Stomach (tissue), 9 donors: ENCODE results near the gene CAMK2N2. TPM values are rescaled to one million over a fixed set of nuclear protein-coding genes. Genes with fewer than 3 reads are reported as not detected.

Experiments
- DNase-seq, 2 donors: peaks; one replicate each; pipeline versions ENCODE4 v3.0.0 to v3.0.0-alpha.2; 2013 to 2019
- H3K27ac ChIP-seq, 5 donors: fragments of 200-600 bp in 4 of 5; sonication (generic) in 4 of 5; one replicate each; pipeline ENCODE4 v1.5.1; 2013 to 2019; ENCODE audit warnings: mild to moderate bottlenecking in 1 of 5, moderate library complexity in 1 of 5
- H3K27me3 ChIP-seq, 3 donors: fragments of 200-600 bp; sonication (generic); one replicate each; pipeline ENCODE4 v1.5.1; 2017 to 2019; ENCODE audit warnings: mixed run types in 1 of 3
- H3K36me3 ChIP-seq, 4 donors: fragments of 200-600 bp; sonication (generic); 1 replicate in 3 of 4; 2 replicates in 1 of 4; pipeline ENCODE4 v1.5.1; 2016 to 2019
- H3K4me1 ChIP-seq, 4 donors: fragments of 200-600 bp; sonication (generic); one replicate each; pipeline ENCODE4 v1.5.1; 2016 to 2019
- H3K4me3 ChIP-seq, 4 donors: fragments of 200-600 bp; sonication (generic) in 3 of 4; one replicate each; pipeline ENCODE4 v1.5.1; 2016 to 2019; ENCODE audit warnings: mild to moderate bottlenecking in 1 of 4
- H3K9me3 ChIP-seq, 4 donors: fragments of 200-600 bp; sonication (generic); one replicate each; pipeline ENCODE4 v1.5.1; 2016 to 2019
- EP300 ChIP-seq: sonication (generic); formaldehyde crosslinking; IDR thresholded peaks from one replicate; pipeline ENCODE4 v1.6.1; 2017; ENCODE audit warnings: antibody characterized with exemption
- POLR2A ChIP-seq, 4 donors: fragments of 450-650 bp; IDR thresholded peaks; one replicate each; pipeline ENCODE4 v1.6.1; 2016; ENCODE audit warnings: antibody characterized with exemption in 4 of 4, control low read depth in 2 of 4, mild to moderate bottlenecking in 1 of 4, moderate library complexity in 1 of 4
- POLR2AphosphoS5 ChIP-seq, 3 donors: sonication (generic); formaldehyde crosslinking; IDR thresholded peaks; one replicate each; pipeline ENCODE4 v1.6.1; 2016; ENCODE audit warnings: antibody characterized with exemption in 3 of 3
- WGBS, 5 donors: extraction: QIAGEN DNeasy Blood & Tissue Kit in 3 of 5; methylation state at CpG; one replicate each; pipeline versions ENCODE4 v1.1.5 to v1.1.7; 2013 to 2018; 5-methylcytosine and 5-hydroxymethylcytosine counted together
- intact Hi-C: fragments of 100-400 bp; cut with DNase I; formaldehyde crosslinking; loops from one replicate; pipeline ENCODE4 v1.15.1; 2023; ENCODE audit warnings: low total_unique reads
- polyA plus RNA-seq, 3 donors: library from polyadenylated mRNA; stranded (reverse); fragments of 200-250 nt; gene quantifications; one replicate each; pipeline ENCODE4 v1.2.3, GENCODE V29; 2013
- small RNA-seq, 4 donors: library from RNA; depleted of rRNA; stranded (forward); fragments of <200 nt; gene quantifications; one replicate each; pipeline ENCODE3, GENCODE V24; 2016
- total RNA-seq, 5 donors: library from RNA; depleted of rRNA; stranded (reverse); fragments of >200 nt; gene quantifications; one replicate each; pipeline versions ENCODE4 v1.1.0 to v1.2.3, GENCODE V29; 2014 to 2016
- TF ChIP-seq, protein P1 (sequence below), 7 experiments: fragments of 450-650 bp in 4 of 7; fragments of 200-600 bp in 3 of 7; sonication (generic) in 3 of 7; IDR thresholded peaks; one replicate each; pipeline ENCODE4 v1.5.1; 2016 to 2019; ENCODE audit warnings: antibody characterized with exemption in 7 of 7, control low read depth in 2 of 7, mild to moderate bottlenecking in 1 of 7
- donor health status: healthy with polysubstance abuse.
- donor health status: Bipolar disorder and iron deficiency.
- donor health status: healthy.

CAMK2N2 gene
- total and polyA plus RNA-seq, 8 donors: 0.58 to 1.2 (median 0.68) TPM; not detected in 5

DNA sequence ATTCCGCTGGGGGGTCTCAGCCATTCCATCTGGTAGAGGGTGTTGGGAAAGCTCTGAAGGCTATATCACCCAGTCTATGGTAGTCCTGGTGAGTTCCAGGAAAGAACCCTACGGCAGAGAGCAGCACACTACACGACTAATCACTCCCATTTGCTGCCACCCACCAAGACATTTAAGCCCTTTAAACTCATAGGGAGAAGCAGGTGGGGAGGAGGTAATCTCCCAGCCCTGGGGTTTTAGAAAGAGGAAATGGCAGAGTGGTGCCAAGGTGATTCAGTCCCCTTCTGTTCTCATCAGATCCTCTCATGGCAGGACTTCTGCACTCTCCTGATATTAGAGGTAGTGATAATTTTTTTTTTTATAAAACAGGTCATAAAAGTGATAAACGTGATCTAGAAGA is 42.5 kb downstream of the CAMK2N2 start:
- 51 to 68% (median 61%) methylated on average over 4 of the region's 4 CpGs for WGBS, 5 donors
- Histone ChIP-seq H3K4me3 (no peak overlapping the region), H3K4me1 (no peaks in the 10 kb centered on the region), H3K9me3 (no peaks in the 10 kb centered on the region), H3K27me3 (peaks cover 0 to 41% (median 0%) of the 10 kb centered on the region in 3 donors), H3K27ac (no peak overlapping the region), H3K36me3 (no peaks in the 10 kb centered on the region)
- intact Hi-C loops: no loop called here
- TF ChIP-seq, protein P1, sequence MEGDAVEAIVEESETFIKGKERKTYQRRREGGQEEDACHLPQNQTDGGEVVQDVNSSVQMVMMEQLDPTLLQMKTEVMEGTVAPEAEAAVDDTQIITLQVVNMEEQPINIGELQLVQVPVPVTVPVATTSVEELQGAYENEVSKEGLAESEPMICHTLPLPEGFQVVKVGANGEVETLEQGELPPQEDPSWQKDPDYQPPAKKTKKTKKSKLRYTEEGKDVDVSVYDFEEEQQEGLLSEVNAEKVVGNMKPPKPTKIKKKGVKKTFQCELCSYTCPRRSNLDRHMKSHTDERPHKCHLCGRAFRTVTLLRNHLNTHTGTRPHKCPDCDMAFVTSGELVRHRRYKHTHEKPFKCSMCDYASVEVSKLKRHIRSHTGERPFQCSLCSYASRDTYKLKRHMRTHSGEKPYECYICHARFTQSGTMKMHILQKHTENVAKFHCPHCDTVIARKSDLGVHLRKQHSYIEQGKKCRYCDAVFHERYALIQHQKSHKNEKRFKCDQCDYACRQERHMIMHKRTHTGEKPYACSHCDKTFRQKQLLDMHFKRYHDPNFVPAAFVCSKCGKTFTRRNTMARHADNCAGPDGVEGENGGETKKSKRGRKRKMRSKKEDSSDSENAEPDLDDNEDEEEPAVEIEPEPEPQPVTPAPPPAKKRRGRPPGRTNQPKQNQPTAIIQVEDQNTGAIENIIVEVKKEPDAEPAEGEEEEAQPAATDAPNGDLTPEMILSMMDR (IDR thresholded peaks at IDR 0.05): no peak
- TF ChIP-seq POLR2A (IDR thresholded peaks at IDR 0.05): no peak
- no peak for TF ChIP-seq EP300
- no peak for TF ChIP-seq POLR2AphosphoS5 (IDR thresholded peaks at IDR 0.05)
- no peak for DNase-seq

DNA sequence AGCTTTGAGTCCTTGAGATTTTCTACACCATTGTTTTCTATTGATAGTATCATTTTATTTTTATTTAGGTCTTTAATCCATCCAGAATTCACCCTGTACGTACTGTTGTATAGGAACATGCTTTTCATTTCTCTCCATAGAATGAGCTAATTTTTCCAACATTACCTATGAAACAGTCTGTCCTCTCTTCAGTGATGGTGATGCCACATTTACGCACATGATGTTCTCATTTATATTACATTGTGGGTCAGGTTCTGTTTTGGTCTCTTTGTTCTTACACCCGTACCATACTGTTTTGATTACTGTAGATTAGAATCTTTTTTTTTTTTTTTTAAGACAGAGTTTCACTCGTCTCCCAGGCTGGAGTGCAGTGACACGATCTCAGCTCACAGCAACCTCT is 49.6 kb downstream of the CAMK2N2 start:
- TF ChIP-seq POLR2AphosphoS5 (IDR thresholded peaks at IDR 0.05): no peak
- no peak for TF ChIP-seq EP300
- TF ChIP-seq, protein P1 (IDR thresholded peaks at IDR 0.05): no peak
- TF ChIP-seq POLR2A (IDR thresholded peaks at IDR 0.05): no peak
- Histone ChIP-seq H3K4me3 (no peak overlapping the region), H3K36me3 (no peaks in the 10 kb centered on the region), H3K9me3 (no peaks in the 10 kb centered on the region), H3K27me3 (peaks cover 0 to 12% (median 1%) of the 10 kb centered on the region in 3 donors), H3K27ac (no peak overlapping the region), H3K4me1 (no peaks in the 10 kb centered on the region)
- DNase-seq: no peak
- 59 to 73% (median 70%) methylated on average over 5 of the region's 5 CpGs for WGBS, 5 donors
- intact Hi-C loops: no loop called here

- no peak for DNase-seq
- WGBS, 5 donors: 63 to 76% (median 71%) methylated on average over 5 of the region's 5 CpGs
- Histone ChIP-seq H3K27me3 (peaks cover 0 to 14% (median 4%) of the 10 kb centered on the region in 3 donors), H3K9me3 (no peaks in the 10 kb centered on the region), H3K36me3 (no peaks in the 10 kb centered on the region), H3K4me1 (no peaks in the 10 kb centered on the region), H3K4me3 (no peak overlapping the region), H3K27ac (no peak overlapping the region)
- intact Hi-C loops: no loop called here
- TF ChIP-seq EP300 (no peak), POLR2AphosphoS5 (IDR thresholded peaks at IDR 0.05) (no peak), POLR2A (IDR thresholded peaks at IDR 0.05) (no peak)
- TF ChIP-seq, protein P1 (IDR thresholded peaks at IDR 0.05): no peak
These were observed 50.1 kb downstream of the CAMK2N2 start for GRCh38 chr3:184211297-184211696.

Small RNA genes within 50 kb of the gene (small RNA-seq; reads per million reads assigned to genes)
- gene MIR1224: 2.5 to 12.8 (median 4.8) reads per million in 4 donors

Other genes with a start within 250 kb of the CAMK2N2 start
- 100 to 1,000 TPM in 3 of 5 donors, 10 to 100 TPM in 2; 62.6 to 241 (median 122) TPM for gene ABCC5, start 243.7 kb downstream of the CAMK2N2 start, total RNA-seq
- 10 to 100 TPM; 16.6 to 54.1 (median 19.7) TPM for gene ABCC5, start 243.7 kb downstream of the CAMK2N2 start, polyA plus RNA-seq
- gene HTR3D, start 229.8 kb downstream of the CAMK2N2 start, total RNA-seq: not detected
- gene HTR3D, start 229.8 kb downstream of the CAMK2N2 start, polyA plus RNA-seq: not detected
- gene HTR3C, start 208.5 kb downstream of the CAMK2N2 start, total RNA-seq: not detected
- not detected for gene HTR3C, start 208.5 kb downstream of the CAMK2N2 start, polyA plus RNA-seq
- gene HTR3E, start 164.5 kb downstream of the CAMK2N2 start, total RNA-seq: not detected
- gene HTR3E, start 164.5 kb downstream of the CAMK2N2 start, polyA plus RNA-seq: not detected
- gene EIF2B5, start 126.2 kb downstream of the CAMK2N2 start, total RNA-seq: 100 to 1,000 TPM in 1 of 5 donors, 10 to 100 TPM in 3, 1 to 10 TPM in 1; 1.4 to 113 (median 36.5) TPM
- 10 to 100 TPM; 33.0 to 42.0 (median 33.7) TPM for gene EIF2B5, start 126.2 kb downstream of the CAMK2N2 start, polyA plus RNA-seq
- gene DVL3, start 106.2 kb downstream of the CAMK2N2 start, total RNA-seq: 100 to 1,000 TPM in 1 of 5 donors, 10 to 100 TPM in 4; 27.9 to 107 (median 55.4) TPM
- gene DVL3, start 106.2 kb downstream of the CAMK2N2 start, polyA plus RNA-seq: 10 to 100 TPM; 21.2 to 26.4 (median 25.8) TPM
- gene AP2M1, start 86.7 kb downstream of the CAMK2N2 start, total RNA-seq: 100 to 1,000 TPM in 4 of 5 donors, 10 to 100 TPM in 1; 96.2 to 204 (median 134) TPM
- gene AP2M1, start 86.7 kb downstream of the CAMK2N2 start, polyA plus RNA-seq: 100 to 1,000 TPM; 143 to 220 (median 208) TPM
- 100 to 1,000 TPM in 1 of 5 donors, 10 to 100 TPM in 4; 21.6 to 194 (median 55.9) TPM for gene ABCF3, start 75.4 kb downstream of the CAMK2N2 start, total RNA-seq
- gene ABCF3, start 75.4 kb downstream of the CAMK2N2 start, polyA plus RNA-seq: 10 to 100 TPM; 43.4 to 45.0 (median 44.5) TPM
- gene VWA5B2, start 32.0 kb downstream of the CAMK2N2 start, total RNA-seq: 10 to 100 TPM in 2 of 5 donors, 1 to 10 TPM in 2, under 1 TPM in 1; under 0.01 to 100.0 (median 2.4) TPM
- 1 to 10 TPM; 1.6 to 3.5 (median 2.4) TPM for gene VWA5B2, start 32.0 kb downstream of the CAMK2N2 start, polyA plus RNA-seq
- 100 to 1,000 TPM in 1 of 5 donors, 10 to 100 TPM in 4; 17.1 to 253 (median 24.1) TPM for gene ALG3, start 12.6 kb downstream of the CAMK2N2 start, total RNA-seq
- gene ALG3, start 12.6 kb downstream of the CAMK2N2 start, polyA plus RNA-seq: 10 to 100 TPM; 20.9 to 22.5 (median 20.9) TPM
- 10 to 100 TPM in 1 of 5 donors, 1 to 10 TPM in 2, under 1 TPM in 1, not detected in 1; 0.73 to 18.5 (median 4.2) TPM for gene EEF1AKMT4, start 11.9 kb downstream of the CAMK2N2 start, total RNA-seq
- 1 to 10 TPM; 4.4 to 6.5 (median 6.4) TPM for gene EEF1AKMT4, start 11.9 kb downstream of the CAMK2N2 start, polyA plus RNA-seq
- gene ECE2, start 14.5 kb upstream of the CAMK2N2 start, total RNA-seq: 1 to 10 TPM in 1 of 5 donors, under 1 TPM in 1, not detected in 3; 0.45 to 2.9 TPM
- gene ECE2, start 14.5 kb upstream of the CAMK2N2 start, polyA plus RNA-seq: not detected
- 100 to 1,000 TPM; 124 to 239 (median 172) TPM for gene PSMD2, start 37.7 kb upstream of the CAMK2N2 start, total RNA-seq
- gene PSMD2, start 37.7 kb upstream of the CAMK2N2 start, polyA plus RNA-seq: 100 to 1,000 TPM in 1 of 3 donors, 10 to 100 TPM in 2; 73.0 to 119 (median 81.7) TPM
- 100 to 1,000 TPM; 167 to 572 (median 203) TPM for gene EIF4G1, start 53.1 kb upstream of the CAMK2N2 start, total RNA-seq
- 100 to 1,000 TPM in 2 of 3 donors, 10 to 100 TPM in 1; 86.5 to 171 (median 134) TPM for gene EIF4G1, start 53.1 kb upstream of the CAMK2N2 start, polyA plus RNA-seq
- gene FAM131A, start 76.0 kb upstream of the CAMK2N2 start, total RNA-seq: 10 to 100 TPM in 3 of 5 donors, 1 to 10 TPM in 2; 1.8 to 73.2 (median 28.8) TPM
- gene FAM131A, start 76.0 kb upstream of the CAMK2N2 start, polyA plus RNA-seq: 10 to 100 TPM; 10.0 to 13.0 (median 12.5) TPM
- gene CLCN2, start 100.1 kb upstream of the CAMK2N2 start, total RNA-seq: 10 to 100 TPM in 2 of 5 donors, 1 to 10 TPM in 3; 4.2 to 34.5 (median 5.8) TPM
- 1 to 10 TPM; 2.1 to 5.1 (median 2.5) TPM for gene CLCN2, start 100.1 kb upstream of the CAMK2N2 start, polyA plus RNA-seq
- 100 to 1,000 TPM in 2 of 5 donors, 10 to 100 TPM in 3; 14.0 to 273 (median 85.0) TPM for gene POLR2H, start 100.2 kb upstream of the CAMK2N2 start, total RNA-seq
- 100 to 1,000 TPM; 103 to 142 (median 116) TPM for gene POLR2H, start 100.2 kb upstream of the CAMK2N2 start, polyA plus RNA-seq
- not detected for gene THPO, start 116.7 kb upstream of the CAMK2N2 start, total RNA-seq
- gene THPO, start 116.7 kb upstream of the CAMK2N2 start, polyA plus RNA-seq: 1 to 10 TPM in 1 of 3 donors, under 1 TPM in 2; 0.38 to 1.8 (median 0.93) TPM
- 10 to 100 TPM in 1 of 5 donors, 1 to 10 TPM in 4; 6.1 to 27.2 (median 9.2) TPM for gene CHRD, start 118.5 kb upstream of the CAMK2N2 start, total RNA-seq
- 1 to 10 TPM; 5.2 to 7.1 (median 5.7) TPM for gene CHRD, start 118.5 kb upstream of the CAMK2N2 start, polyA plus RNA-seq